ENCODE measurements around the gene CHST11.

DNA sequence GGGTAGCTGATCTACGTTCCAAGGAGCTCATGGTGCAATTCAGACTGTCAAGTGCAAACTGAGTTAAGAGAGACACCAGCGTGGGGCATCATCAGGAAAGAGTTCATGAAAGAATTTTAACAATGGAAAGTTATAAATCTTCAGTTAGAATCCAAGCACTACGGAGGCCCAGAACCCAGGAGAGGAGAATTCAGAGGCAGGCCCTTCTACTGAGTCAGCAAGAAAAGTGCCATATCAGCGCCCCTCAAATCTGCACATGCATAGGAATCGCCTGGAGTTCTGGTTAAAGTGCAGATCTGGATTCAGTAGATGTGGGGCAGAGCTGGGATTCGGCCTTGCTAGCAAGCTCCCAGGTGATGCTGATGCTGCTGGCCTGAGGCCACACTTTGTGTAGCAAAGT is 45.9 kb downstream of the CHST11 start:
- no peak for TF ChIP-seq ZNF274 (IDR thresholded peaks at IDR 0.05; ENCODE audit: insufficient read depth, insufficient read length)
- no peak for TF ChIP-seq BHLHE40 (IDR thresholded peaks at IDR 0.05; ENCODE audit: borderline replicate concordance in 1 of 2, low read depth in 2 of 2, low read length in 1 of 2)
- TF ChIP-seq, protein P1, sequence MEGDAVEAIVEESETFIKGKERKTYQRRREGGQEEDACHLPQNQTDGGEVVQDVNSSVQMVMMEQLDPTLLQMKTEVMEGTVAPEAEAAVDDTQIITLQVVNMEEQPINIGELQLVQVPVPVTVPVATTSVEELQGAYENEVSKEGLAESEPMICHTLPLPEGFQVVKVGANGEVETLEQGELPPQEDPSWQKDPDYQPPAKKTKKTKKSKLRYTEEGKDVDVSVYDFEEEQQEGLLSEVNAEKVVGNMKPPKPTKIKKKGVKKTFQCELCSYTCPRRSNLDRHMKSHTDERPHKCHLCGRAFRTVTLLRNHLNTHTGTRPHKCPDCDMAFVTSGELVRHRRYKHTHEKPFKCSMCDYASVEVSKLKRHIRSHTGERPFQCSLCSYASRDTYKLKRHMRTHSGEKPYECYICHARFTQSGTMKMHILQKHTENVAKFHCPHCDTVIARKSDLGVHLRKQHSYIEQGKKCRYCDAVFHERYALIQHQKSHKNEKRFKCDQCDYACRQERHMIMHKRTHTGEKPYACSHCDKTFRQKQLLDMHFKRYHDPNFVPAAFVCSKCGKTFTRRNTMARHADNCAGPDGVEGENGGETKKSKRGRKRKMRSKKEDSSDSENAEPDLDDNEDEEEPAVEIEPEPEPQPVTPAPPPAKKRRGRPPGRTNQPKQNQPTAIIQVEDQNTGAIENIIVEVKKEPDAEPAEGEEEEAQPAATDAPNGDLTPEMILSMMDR (IDR thresholded peaks at IDR 0.05 in 2 of 3, conservative IDR thresholded peaks at IDR 0.05 in 1 of 3; ENCODE audit: control insufficient read depth in 2 of 3, extremely low read depth in 1 of 3, insufficient read depth in 1 of 3, low read depth in 3 of 3, low read length in 3 of 3): no peak
- no peak for TF ChIP-seq MEF2A (IDR thresholded peaks at IDR 0.05; ENCODE audit: insufficient read depth, low read depth, low read length)
- TF ChIP-seq IKZF2 (IDR thresholded peaks at IDR 0.05): no peak
- TF ChIP-seq, protein P2, sequence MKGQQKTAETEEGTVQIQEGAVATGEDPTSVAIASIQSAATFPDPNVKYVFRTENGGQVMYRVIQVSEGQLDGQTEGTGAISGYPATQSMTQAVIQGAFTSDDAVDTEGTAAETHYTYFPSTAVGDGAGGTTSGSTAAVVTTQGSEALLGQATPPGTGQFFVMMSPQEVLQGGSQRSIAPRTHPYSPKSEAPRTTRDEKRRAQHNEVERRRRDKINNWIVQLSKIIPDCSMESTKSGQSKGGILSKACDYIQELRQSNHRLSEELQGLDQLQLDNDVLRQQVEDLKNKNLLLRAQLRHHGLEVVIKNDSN (IDR thresholded peaks at IDR 0.05; ENCODE audit: borderline replicate concordance, extremely low read length, insufficient read depth, low read depth, low read length): no peak
- no peak for TF ChIP-seq SMAD1 (IDR thresholded peaks at IDR 0.05; ENCODE audit: low read depth, partially characterized antibody)
- no peak for TF ChIP-seq POLR2A (IDR thresholded peaks at IDR 0.05; ENCODE audit: low read depth, low read length)
- TF ChIP-seq TAF1 (IDR thresholded peaks at IDR 0.05; ENCODE audit: borderline replicate concordance, low read depth, low read length): no peak
